Central memory CD4-positive, alpha-beta T cell (primary cell): Measurements from ENCODE around the gene MED13L.
"Not testable (repeated sequence)": the region's sequence is repeated elsewhere in the genome, so short reads cannot be mapped to it uniquely, and the experiment has no call there.

Experiments used
- DNase-seq: peaks from one replicate; pipeline ENCODE4 v3.0.0; 2022

Gene MED13L

GRCh38 chr12:116145451-116145850 lies 132.0 kb downstream of the MED13L start:
- DNase-seq, result no peak

GRCh38 chr12:116144384-116144783 lies 133.1 kb downstream of the MED13L start:
- DNase-seq, result no peak

GRCh38 chr12:116143909-116144308 lies 133.6 kb downstream of the MED13L start:
- no peak for DNase-seq

- DNase-seq, result no peak
These were observed 134.3 kb downstream of the MED13L start for GRCh38 chr12:116142936-116143898.

GRCh38 chr12:116141833-116142162 lies 135.7 kb downstream of the MED13L start:
- DNase-seq, result no peak

GRCh38 chr12:116141110-116141832 lies 136.2 kb downstream of the MED13L start:
- no peak for DNase-seq

GRCh38 chr12:116140529-116140928 lies 137.0 kb downstream of the MED13L start:
- DNase-seq, result no peak

- no peak for DNase-seq
These were observed 138.7 kb downstream of the MED13L start for GRCh38 chr12:116138781-116139180.

- DNase-seq, result no peak
These were observed 139.1 kb downstream of the MED13L start for GRCh38 chr12:116138364-116138763.

- DNase-seq, result no peak
These were observed 140.2 kb downstream of the MED13L start for GRCh38 chr12:116137318-116137717.

- no peak for DNase-seq
These were observed 141.2 kb downstream of the MED13L start for GRCh38 chr12:116136340-116136739.

GRCh38 chr12:116135209-116135930 lies 142.1 kb downstream of the MED13L start:
- DNase-seq, result no peak

- DNase-seq, result no peak
These were observed 143.8 kb downstream of the MED13L start for GRCh38 chr12:116133636-116134214.

GRCh38 chr12:116133149-116133548 lies 144.3 kb downstream of the MED13L start:
- DNase-seq, result no peak

- DNase-seq, result not testable (repeated sequence)
These were observed 145.5 kb downstream of the MED13L start for GRCh38 chr12:116131987-116132386.

GRCh38 chr12:116131176-116131575 lies 146.3 kb downstream of the MED13L start:
- no peak for DNase-seq

GRCh38 chr12:116130431-116130830 lies 147.1 kb downstream of the MED13L start:
- no peak for DNase-seq

- no peak for DNase-seq
These were observed 148.7 kb downstream of the MED13L start for GRCh38 chr12:116128779-116129178.

GRCh38 chr12:116127859-116128258 lies 149.6 kb downstream of the MED13L start:
- DNase-seq, result no peak

GRCh38 chr12:116126610-116127009 lies 150.9 kb downstream of the MED13L start:
- DNase-seq, result no peak

GRCh38 chr12:116125956-116126566 lies 151.4 kb downstream of the MED13L start:
- no peak for DNase-seq

GRCh38 chr12:116125084-116125483 lies 152.4 kb downstream of the MED13L start:
- no peak for DNase-seq
